T follicular helper cell (primary cell): Measurements from ENCODE around the gene BRCA2.

Source experiments
- DNase-seq: peaks from one replicate; pipeline ENCODE4 v3.0.0-alpha.2; 2020; ENCODE audit warnings: low read depth

The BRCA2 gene

GRCh38 chr13:32381539-32381938 lies 66.2 kb downstream of the BRCA2 start:
- no peak for DNase-seq

GRCh38 chr13:32383836-32384618 lies 68.7 kb downstream of the BRCA2 start:
- DNase-seq: no peak

- no peak for DNase-seq
Measured at GRCh38 chr13:32384702-32385101, 69.4 kb downstream of the BRCA2 start.

GRCh38 chr13:32385410-32385809 lies 70.1 kb downstream of the BRCA2 start:
- no peak for DNase-seq

GRCh38 chr13:32390048-32390447 lies 74.7 kb downstream of the BRCA2 start:
- no peak for DNase-seq

- no peak for DNase-seq
Measured at GRCh38 chr13:32390484-32390883, 75.2 kb downstream of the BRCA2 start.

GRCh38 chr13:32391101-32391619 lies 75.9 kb downstream of the BRCA2 start:
- DNase-seq: no peak

- DNase-seq: no peak
Measured at GRCh38 chr13:32403108-32403507, 87.8 kb downstream of the BRCA2 start.

- no peak for DNase-seq
Measured at GRCh38 chr13:32407854-32408253, 92.5 kb downstream of the BRCA2 start.

- no peak for DNase-seq
Measured at GRCh38 chr13:32408296-32409000, 93.1 kb downstream of the BRCA2 start.

GRCh38 chr13:32409001-32409313 lies 93.6 kb downstream of the BRCA2 start:
- no peak for DNase-seq

- DNase-seq: no peak
Measured at GRCh38 chr13:32409561-32410421, 94.5 kb downstream of the BRCA2 start.

GRCh38 chr13:32413284-32413683 lies 98.0 kb downstream of the BRCA2 start:
- no peak for DNase-seq

- no peak for DNase-seq
Measured at GRCh38 chr13:32414580-32414979, 99.3 kb downstream of the BRCA2 start.

GRCh38 chr13:32415019-32415418 lies 99.7 kb downstream of the BRCA2 start:
- no peak for DNase-seq

- DNase-seq: no peak
Measured at GRCh38 chr13:32417995-32418394, 102.7 kb downstream of the BRCA2 start.

GRCh38 chr13:32419862-32420261 lies 104.6 kb downstream of the BRCA2 start:
- no peak for DNase-seq

- DNase-seq: no peak
Measured at GRCh38 chr13:32423592-32423991, 108.3 kb downstream of the BRCA2 start.

- no peak for DNase-seq
Measured at GRCh38 chr13:32425158-32425557, 109.8 kb downstream of the BRCA2 start.

- no peak for DNase-seq
Measured at GRCh38 chr13:32426191-32426989, 111.1 kb downstream of the BRCA2 start.

GRCh38 chr13:32426990-32427851 lies 111.9 kb downstream of the BRCA2 start:
- peak; percentile 57 for DNase-seq
